ENCODE results near the gene P2RX1.

DNA sequence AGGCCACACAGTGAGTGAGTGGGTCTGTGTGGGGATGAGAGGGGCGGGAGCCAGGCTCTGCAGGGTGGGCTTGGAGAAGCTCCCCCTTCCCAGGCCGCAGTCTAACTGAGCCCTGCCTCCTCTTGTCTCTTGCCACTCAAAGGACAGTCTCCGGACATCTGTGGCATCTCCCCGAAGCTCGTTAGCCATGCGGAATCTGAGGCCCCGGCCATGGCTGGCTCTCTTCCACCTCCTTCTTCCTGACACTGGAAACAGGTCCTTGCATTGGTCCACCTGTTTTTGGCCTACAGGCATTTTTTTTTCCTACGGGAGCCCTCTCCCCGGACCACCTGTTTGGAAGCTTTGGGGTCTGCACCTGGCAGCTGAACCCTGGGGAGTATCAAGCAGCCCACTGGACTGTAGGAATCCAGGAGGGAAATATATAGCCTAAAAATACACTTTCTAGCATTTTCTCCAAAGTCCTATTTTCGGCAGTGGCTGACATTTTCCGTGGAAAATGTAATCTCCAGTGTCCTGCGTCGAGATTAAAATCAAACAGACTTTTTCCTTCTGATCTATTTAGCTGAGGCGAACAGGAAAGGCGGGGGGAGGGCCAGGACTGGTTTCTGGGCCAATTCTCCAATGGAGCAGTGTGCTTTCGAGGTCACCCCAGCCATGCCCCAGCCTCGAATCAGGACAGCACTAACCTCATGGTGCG lies 38.9 kb upstream of the P2RX1 start:
- TF ChIP-seq REST (IDR thresholded peaks at IDR 0.05; ENCODE audit: insufficient read depth in 1 of 2, low read depth in 2 of 2, low read length in 2 of 2) = no peak
- TF ChIP-seq FOXP2 (optimal IDR thresholded peaks at IDR 0.05; ENCODE audit: borderline replicate concordance, extremely low read depth, extremely low read length, insufficient read depth) = no peak
